H1 (cell line): Measurements from ENCODE around the gene SNX13. TPM values are rescaled to one million over a fixed set of nuclear protein-coding genes. Genes with fewer than 3 reads are reported as not detected.

Experiments
- MAFK ChIP-seq: IDR thresholded peaks from 2 replicates; pipeline ENCODE4 v1.6.1; 2012; ENCODE audit warnings: low read depth, mild to moderate bottlenecking, improper control_type of control experiment, low read length
- POU5F1 ChIP-seq: IDR thresholded peaks from 2 replicates; pipeline ENCODE4 v1.6.1; 2011; ENCODE audit warnings: low read depth, mild to moderate bottlenecking, low read length, moderate library complexity
- polyA plus RNA-seq, 7 experiments: library from polyadenylated mRNA; depleted of rRNA in 3 of 7; stranded (reverse) in 5 of 7; unstranded in 2 of 7; fragments of >200 nt in 5 of 7; fragments of 200-250 nt in 2 of 7; gene quantifications; 1 replicate in 5 of 7; 2 replicates in 1 of 7; 4 replicates in 1 of 7; pipeline versions ENCODE4 v1.2.1 to v1.2.3, GENCODE V29; 2011 to 2013; ENCODE audit warnings: missing spikeins in 2 of 7, mixed read lengths in 2 of 7
- total RNA-seq: library from RNA; stranded (reverse); fragmentation: NEBNext Ultra II Directional; extraction: Animal tissue kit (Norgen Biotek cat#: 25700); gene quantifications from 2 replicates; pipeline ENCODE4 v1.2.1, GENCODE V29; 2021

Gene SNX13
- total and polyA plus RNA-seq, 2 of the 8 experiments (the other 6 are each of a cell fraction or from before 2014, with no cell fraction given): 5.5 to 27.4 TPM

DNA sequence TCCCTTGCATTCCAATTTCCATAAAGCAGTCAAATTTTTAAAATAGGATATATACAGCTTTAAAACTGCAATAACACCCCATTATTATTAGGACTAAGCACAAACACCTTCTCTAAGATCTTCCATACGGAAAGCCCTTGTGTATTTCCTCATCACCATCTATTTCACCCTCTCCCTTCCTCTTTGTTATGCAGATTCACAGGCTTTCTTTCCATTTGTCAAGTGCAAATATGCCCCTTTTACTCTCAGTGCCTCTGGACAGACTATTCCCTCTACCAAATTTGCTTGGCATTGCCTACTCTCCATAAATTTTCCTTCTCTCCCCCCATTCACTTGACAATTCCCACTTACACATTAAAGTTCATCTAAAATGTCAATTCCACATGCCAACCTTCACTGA, 61.7 kb downstream of the SNX13 start (continued):
- peak; percentile 66 for TF ChIP-seq POU5F1
- TF ChIP-seq MAFK: no peak
